ENCODE results near the gene CHIT1. TPM values are rescaled to one million over a fixed set of nuclear protein-coding genes. Genes with fewer than 3 reads are reported as not detected.
"Not testable (repeated sequence)": the region's sequence is repeated elsewhere in the genome, so short reads cannot be mapped to it uniquely, and the experiment has no call there.

CHIT1 gene
- polyA plus RNA-seq, 1 donor from 2014 or later = not detected

DNA sequence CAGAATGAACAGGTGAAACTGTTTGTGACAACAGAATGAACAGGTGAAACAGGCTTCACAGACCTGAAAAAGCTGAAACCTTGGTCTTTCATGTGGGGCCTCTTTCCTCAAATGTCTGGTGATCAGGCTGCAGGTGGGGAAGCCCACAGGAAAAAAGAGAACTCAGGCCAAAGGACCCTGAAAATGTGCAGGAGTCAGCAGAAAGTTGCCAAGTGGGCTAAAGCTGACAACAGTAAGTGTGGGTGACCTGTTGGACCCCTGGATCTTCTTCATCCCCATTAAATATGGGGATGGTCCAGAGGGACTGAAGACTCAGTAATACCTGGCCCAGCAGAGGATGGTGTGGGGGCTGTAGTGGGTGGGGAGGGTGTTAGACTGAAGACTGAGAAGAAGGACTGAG lies 9.1 kb upstream of the CHIT1 start:
- Histone ChIP-seq H2AFZ (ENCODE audit: low read depth, low read length) (no peak overlapping the region), H3F3A (ENCODE audit: insufficient read depth, low read length, poor library complexity, severe bottlenecking) (no peaks in the 10 kb centered on the region), H3K27ac (ENCODE audit: low read length) (no peak overlapping the region), H3K9me2 (ENCODE audit: insufficient read depth, low read length) (no peaks in the 10 kb centered on the region), H3K36me3 (ENCODE audit: insufficient read depth, low read length) (no peaks in the 10 kb centered on the region), H3K79me2 (replicated peaks; ENCODE audit: insufficient read depth, low read length) (no peaks in the 10 kb centered on the region), H3K27me3 (ENCODE audit: insufficient read depth, low read depth, low read length) (no peaks in the 10 kb centered on the region), H3K4me2 (ENCODE audit: low read length) (no peak overlapping the region), H3K4me3 (ENCODE audit: low read length) (no peak overlapping the region), H4K20me1 (ENCODE audit: insufficient read depth) (no peaks in the 10 kb centered on the region), H3K9me3 (ENCODE audit: low read length) (peaks cover 3% of the 10 kb centered on the region), H3K9ac (ENCODE audit: low read length) (no peak overlapping the region)
- TF ChIP-seq EZH2 (IDR thresholded peaks at IDR 0.05; ENCODE audit: borderline replicate concordance, insufficient read depth, low read length, poor library complexity, severe bottlenecking) (no peak), SMC3 (conservative IDR thresholded peaks at IDR 0.05; ENCODE audit: poor library complexity) (no peak), TAF1 (IDR thresholded peaks at IDR 0.05; ENCODE audit: low read depth) (no peak)
- TF ChIP-seq, protein P1, sequence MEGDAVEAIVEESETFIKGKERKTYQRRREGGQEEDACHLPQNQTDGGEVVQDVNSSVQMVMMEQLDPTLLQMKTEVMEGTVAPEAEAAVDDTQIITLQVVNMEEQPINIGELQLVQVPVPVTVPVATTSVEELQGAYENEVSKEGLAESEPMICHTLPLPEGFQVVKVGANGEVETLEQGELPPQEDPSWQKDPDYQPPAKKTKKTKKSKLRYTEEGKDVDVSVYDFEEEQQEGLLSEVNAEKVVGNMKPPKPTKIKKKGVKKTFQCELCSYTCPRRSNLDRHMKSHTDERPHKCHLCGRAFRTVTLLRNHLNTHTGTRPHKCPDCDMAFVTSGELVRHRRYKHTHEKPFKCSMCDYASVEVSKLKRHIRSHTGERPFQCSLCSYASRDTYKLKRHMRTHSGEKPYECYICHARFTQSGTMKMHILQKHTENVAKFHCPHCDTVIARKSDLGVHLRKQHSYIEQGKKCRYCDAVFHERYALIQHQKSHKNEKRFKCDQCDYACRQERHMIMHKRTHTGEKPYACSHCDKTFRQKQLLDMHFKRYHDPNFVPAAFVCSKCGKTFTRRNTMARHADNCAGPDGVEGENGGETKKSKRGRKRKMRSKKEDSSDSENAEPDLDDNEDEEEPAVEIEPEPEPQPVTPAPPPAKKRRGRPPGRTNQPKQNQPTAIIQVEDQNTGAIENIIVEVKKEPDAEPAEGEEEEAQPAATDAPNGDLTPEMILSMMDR (IDR thresholded peaks at IDR 0.05; ENCODE audit: poor library complexity, severe bottlenecking) = no peak

DNA sequence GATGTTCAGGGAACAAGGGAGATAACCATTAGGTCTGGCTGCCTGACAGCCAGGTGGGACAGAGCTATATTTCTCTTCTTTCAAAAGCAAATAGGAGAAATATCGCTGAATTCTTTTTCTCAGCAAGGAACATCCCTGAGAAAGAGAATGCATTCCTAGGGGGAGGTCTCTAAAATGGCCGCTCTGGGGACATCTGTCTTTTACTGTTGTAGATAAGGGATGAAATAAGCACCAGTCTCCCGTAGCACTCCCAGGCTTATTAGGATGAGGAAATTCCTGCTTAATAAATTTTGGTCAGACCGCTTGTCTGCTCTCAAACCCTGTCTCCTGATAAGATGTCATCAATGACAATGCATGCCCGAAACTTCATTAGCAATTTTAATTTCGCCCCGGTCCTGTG lies 5.4 kb upstream of the CHIT1 start:
- H3K4me3 ChIP-seq (ENCODE audit: low read length); H3K27ac ChIP-seq (ENCODE audit: low read length); H2AFZ ChIP-seq (ENCODE audit: low read depth, low read length); H3K9me3 ChIP-seq (ENCODE audit: low read length); H3K9ac ChIP-seq (ENCODE audit: low read length); H3K9me2 ChIP-seq (ENCODE audit: insufficient read depth, low read length); H3K27me3 ChIP-seq (ENCODE audit: insufficient read depth, low read depth, low read length); H3F3A ChIP-seq (ENCODE audit: insufficient read depth, low read length, poor library complexity, severe bottlenecking); H4K20me1 ChIP-seq (ENCODE audit: insufficient read depth); H3K36me3 ChIP-seq (ENCODE audit: insufficient read depth, low read length); H3K4me2 ChIP-seq (ENCODE audit: low read length); H3K79me2 ChIP-seq (replicated peaks; ENCODE audit: insufficient read depth, low read length): not testable (repeated sequence)

DNA sequence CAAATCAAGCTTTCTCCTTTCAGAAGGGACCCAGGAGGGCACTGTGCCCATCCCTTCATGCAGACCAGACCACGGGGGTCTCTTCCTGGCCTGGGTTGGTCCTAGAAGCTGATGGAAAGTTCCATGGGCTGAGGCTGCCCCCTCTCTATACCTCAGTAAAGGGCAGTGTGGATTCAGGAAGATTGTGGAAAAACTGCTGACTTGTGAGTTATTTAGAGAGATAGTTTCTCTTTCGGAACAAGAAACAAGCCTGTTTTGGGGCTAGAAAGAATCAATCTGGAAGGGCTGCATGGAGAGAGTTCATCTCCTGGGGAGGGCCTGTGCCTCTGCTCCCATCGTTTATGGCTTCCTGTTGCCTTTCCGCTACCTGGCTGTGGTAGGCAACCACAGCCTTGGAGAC lies 803 bp downstream of the CHIT1 start:
- Histone ChIP-seq H3K9me3 (ENCODE audit: low read length) (no peaks in the 10 kb centered on the region), H3K9ac (ENCODE audit: low read length) (no peak overlapping the region), H3F3A (ENCODE audit: insufficient read depth, low read length, poor library complexity, severe bottlenecking) (no peaks in the 10 kb centered on the region), H3K4me2 (ENCODE audit: low read length) (no peak overlapping the region), H3K9me2 (ENCODE audit: insufficient read depth, low read length) (no peaks in the 10 kb centered on the region), H3K36me3 (ENCODE audit: insufficient read depth, low read length) (no peaks in the 10 kb centered on the region), H3K4me3 (ENCODE audit: low read length) (no peak overlapping the region), H3K79me2 (replicated peaks; ENCODE audit: insufficient read depth, low read length) (no peaks in the 10 kb centered on the region), H4K20me1 (ENCODE audit: insufficient read depth) (no peaks in the 10 kb centered on the region), H2AFZ (ENCODE audit: low read depth, low read length) (no peak overlapping the region), H3K27ac (ENCODE audit: low read length) (no peak overlapping the region), H3K27me3 (ENCODE audit: insufficient read depth, low read depth, low read length) (no peaks in the 10 kb centered on the region)
- no peak for TF ChIP-seq EZH2 (IDR thresholded peaks at IDR 0.05; ENCODE audit: borderline replicate concordance, insufficient read depth, low read length, poor library complexity, severe bottlenecking)
- no peak for TF ChIP-seq EP300 (conservative IDR thresholded peaks at IDR 0.05; ENCODE audit: poor library complexity, severe bottlenecking)
- no peak for TF ChIP-seq MXI1 (conservative IDR thresholded peaks at IDR 0.05; ENCODE audit: poor library complexity, severe bottlenecking)
- TF ChIP-seq TAF1 (IDR thresholded peaks at IDR 0.05; ENCODE audit: low read depth) = no peak
- TF ChIP-seq, protein P2, sequence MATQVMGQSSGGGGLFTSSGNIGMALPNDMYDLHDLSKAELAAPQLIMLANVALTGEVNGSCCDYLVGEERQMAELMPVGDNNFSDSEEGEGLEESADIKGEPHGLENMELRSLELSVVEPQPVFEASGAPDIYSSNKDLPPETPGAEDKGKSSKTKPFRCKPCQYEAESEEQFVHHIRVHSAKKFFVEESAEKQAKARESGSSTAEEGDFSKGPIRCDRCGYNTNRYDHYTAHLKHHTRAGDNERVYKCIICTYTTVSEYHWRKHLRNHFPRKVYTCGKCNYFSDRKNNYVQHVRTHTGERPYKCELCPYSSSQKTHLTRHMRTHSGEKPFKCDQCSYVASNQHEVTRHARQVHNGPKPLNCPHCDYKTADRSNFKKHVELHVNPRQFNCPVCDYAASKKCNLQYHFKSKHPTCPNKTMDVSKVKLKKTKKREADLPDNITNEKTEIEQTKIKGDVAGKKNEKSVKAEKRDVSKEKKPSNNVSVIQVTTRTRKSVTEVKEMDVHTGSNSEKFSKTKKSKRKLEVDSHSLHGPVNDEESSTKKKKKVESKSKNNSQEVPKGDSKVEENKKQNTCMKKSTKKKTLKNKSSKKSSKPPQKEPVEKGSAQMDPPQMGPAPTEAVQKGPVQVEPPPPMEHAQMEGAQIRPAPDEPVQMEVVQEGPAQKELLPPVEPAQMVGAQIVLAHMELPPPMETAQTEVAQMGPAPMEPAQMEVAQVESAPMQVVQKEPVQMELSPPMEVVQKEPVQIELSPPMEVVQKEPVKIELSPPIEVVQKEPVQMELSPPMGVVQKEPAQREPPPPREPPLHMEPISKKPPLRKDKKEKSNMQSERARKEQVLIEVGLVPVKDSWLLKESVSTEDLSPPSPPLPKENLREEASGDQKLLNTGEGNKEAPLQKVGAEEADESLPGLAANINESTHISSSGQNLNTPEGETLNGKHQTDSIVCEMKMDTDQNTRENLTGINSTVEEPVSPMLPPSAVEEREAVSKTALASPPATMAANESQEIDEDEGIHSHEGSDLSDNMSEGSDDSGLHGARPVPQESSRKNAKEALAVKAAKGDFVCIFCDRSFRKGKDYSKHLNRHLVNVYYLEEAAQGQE (IDR thresholded peaks at IDR 0.05; ENCODE audit: borderline replicate concordance) = no peak
- no peak for TF ChIP-seq RAD21 (conservative IDR thresholded peaks at IDR 0.05)
- no peak for TF ChIP-seq SMC3 (conservative IDR thresholded peaks at IDR 0.05; ENCODE audit: poor library complexity)
- TF ChIP-seq, protein P1 (IDR thresholded peaks at IDR 0.05; ENCODE audit: poor library complexity, severe bottlenecking) = no peak
- TF ChIP-seq POLR2AphosphoS5 (IDR thresholded peaks at IDR 0.05) = no peak
